ENCODE measurements around the gene C7orf33. TPM values are rescaled to one million over a fixed set of nuclear protein-coding genes. Genes with fewer than 3 reads are reported as not detected.

Gene C7orf33
- total and polyA plus RNA-seq, 2 of the 13 experiments (the other 11 are each of a cell fraction or from before 2014, with no cell fraction given) = not detected

GRCh38 chr7:148607151-148607661 lies 16.6 kb downstream of the C7orf33 start:
- DNase-seq (ENCODE audit: low spot score) (no peak), ATAC-seq (no peak), FAIRE-seq (no peak)
- no peak overlapping the region for H2AFZ ChIP-seq (ENCODE audit: low read length)
- H3K4me3 ChIP-seq (replicated peaks in 1 of 3; ENCODE audit: insufficient read depth in 1 of 3, low read depth in 2 of 3, low read length in 3 of 3) = no peak overlapping the region
- no peak for TF ChIP-seq ZNF282 (IDR thresholded peaks at IDR 0.05; ENCODE audit: partially characterized antibody)
- no peak for TF ChIP-seq PHF5A (CRISPR knock-in tag; IDR thresholded peaks at IDR 0.05; ENCODE audit: low read depth, unreplicated experiment)
- TF ChIP-seq KLF11 (CRISPR knock-in tag; IDR thresholded peaks at IDR 0.05) = no peak
- no peak for TF ChIP-seq ZSCAN30 (CRISPR knock-in tag; IDR thresholded peaks at IDR 0.05)
- no peak for TF ChIP-seq ELK4 (CRISPR knock-in tag; IDR thresholded peaks at IDR 0.05; ENCODE audit: borderline replicate concordance)
- TF ChIP-seq KIAA2018 (CRISPR knock-in tag; IDR thresholded peaks at IDR 0.05; ENCODE audit: borderline replicate concordance) = no peak
- TF ChIP-seq ZUFSP (CRISPR knock-in tag; IDR thresholded peaks at IDR 0.05; ENCODE audit: borderline replicate concordance) = no peak
- no peak for TF ChIP-seq DPF2 (CRISPR knock-in tag; IDR thresholded peaks at IDR 0.05; ENCODE audit: borderline replicate concordance, low read depth)
- no peak for TF ChIP-seq SCMH1 (CRISPR knock-in tag; IDR thresholded peaks at IDR 0.05; ENCODE audit: borderline replicate concordance)
- TF ChIP-seq ZFX (CRISPR knock-in tag; IDR thresholded peaks at IDR 0.05; ENCODE audit: low read depth) = no peak
- no peak for TF ChIP-seq MBD4 (IDR thresholded peaks at IDR 0.05; ENCODE audit: borderline replicate concordance, low read length)
- TF ChIP-seq ZSCAN9 (CRISPR knock-in tag; IDR thresholded peaks at IDR 0.05; ENCODE audit: borderline replicate concordance) = no peak
- H3K79me2 ChIP-seq (ENCODE audit: insufficient read depth, low read length) = no peaks in the 10 kb centered on the region
- in situ Hi-C loops (cut with HindIII; ENCODE audit: extremely low pct_ligation_motif_present, low pct_unique_long_range_greater_than_20kb) (no loop called here), intact Hi-C loops (cut with micrococcal nuclease; ENCODE audit: unreplicated experiment) (no loop called here)
- H4K20me1 ChIP-seq (ENCODE audit: insufficient read depth, low read length) = no peaks in the 10 kb centered on the region
- no peak overlapping the region for H3K4me2 ChIP-seq (ENCODE audit: low read depth, low read length)
- POLR2A ChIA-PET = no interaction called here
- no peaks in the 10 kb centered on the region for H3K36me3 ChIP-seq (replicated peaks in 1 of 2; ENCODE audit: control insufficient read depth in 1 of 2, insufficient read depth in 2 of 2, low read length in 2 of 2)
- H3K4me1 ChIP-seq (ENCODE audit: insufficient read depth, low read length) = no peaks in the 10 kb centered on the region
- no peaks in the 10 kb centered on the region for H3K27me3 ChIP-seq (ENCODE audit: control insufficient read depth in 1 of 2, insufficient read depth in 2 of 2, low read length in 2 of 2)
- BruUV-seq (replicated peaks) = no TSS peak
- no peaks in the 10 kb centered on the region for H3K9me3 ChIP-seq (ENCODE audit: low read length)
- H3K27ac ChIP-seq (ENCODE audit: extremely low read length, insufficient read depth, low read length) = no peak overlapping the region
- WGBS (ENCODE audit: low lambda C conversion rate) = 4% methylated on average over 4 of the region's 4 CpGs
- CTCF ChIA-PET (ENCODE audit: low intra/inter-chr PET ratio, low total read pairs) = no interaction called here
- no peak overlapping the region for H3K9ac ChIP-seq (ENCODE audit: insufficient read depth, low read depth, low read length)
